Suppressor macrophage (primary cell): ENCODE measurements around the gene COL24A1.
A peak's percentile ranks its signal among the peaks of the same experiment; 100 is the strongest.
"Not testable (repeated sequence)": the region's sequence is repeated elsewhere in the genome, so short reads cannot be mapped to it uniquely, and the experiment has no call there.

Experiments
- DNase-seq, 4 experiments: peaks; one replicate each; pipeline ENCODE4 v3.0.0-alpha.2; 2020 to 2022

Gene COL24A1

DNA sequence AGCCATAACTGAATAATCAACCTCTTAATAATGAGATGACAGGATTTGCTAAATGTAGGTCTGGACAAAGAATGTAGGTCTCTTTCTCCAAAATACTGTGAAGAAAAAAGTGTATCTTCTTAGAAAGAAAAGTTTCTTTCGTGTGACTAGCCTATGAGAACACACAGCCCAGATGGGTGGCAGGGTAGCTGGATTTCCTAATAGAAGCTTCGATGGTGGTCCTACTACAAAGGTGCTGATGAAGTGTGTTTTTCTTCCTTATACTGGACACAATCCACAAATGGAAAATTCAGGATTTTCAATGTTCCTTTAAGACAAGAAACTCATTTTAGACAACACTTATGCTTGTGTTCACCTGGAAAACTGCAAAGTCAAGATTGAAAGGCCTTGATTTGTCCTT, 358.2 kb downstream of the COL24A1 start:
- no peak for DNase-seq

DNA sequence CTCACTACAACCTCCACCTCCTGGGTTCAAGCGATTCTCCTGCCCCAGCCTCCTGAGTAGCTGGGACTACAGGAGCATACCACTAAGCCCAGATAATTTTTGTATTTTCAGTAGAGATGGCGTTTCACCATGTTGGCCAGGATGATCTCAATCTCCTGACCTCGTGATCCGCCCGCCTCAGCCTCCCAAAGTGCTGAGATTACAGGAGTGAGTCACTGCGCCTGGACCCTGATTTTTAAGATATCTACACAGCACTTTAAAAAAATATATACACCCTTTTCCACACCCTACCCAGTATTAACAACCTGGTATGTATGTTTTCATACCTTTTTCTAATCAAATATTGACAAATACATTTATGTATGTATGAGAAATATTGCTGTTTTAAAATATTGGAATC, 379.6 kb downstream of the COL24A1 start:
- DNase-seq, result not testable (repeated sequence)

DNA sequence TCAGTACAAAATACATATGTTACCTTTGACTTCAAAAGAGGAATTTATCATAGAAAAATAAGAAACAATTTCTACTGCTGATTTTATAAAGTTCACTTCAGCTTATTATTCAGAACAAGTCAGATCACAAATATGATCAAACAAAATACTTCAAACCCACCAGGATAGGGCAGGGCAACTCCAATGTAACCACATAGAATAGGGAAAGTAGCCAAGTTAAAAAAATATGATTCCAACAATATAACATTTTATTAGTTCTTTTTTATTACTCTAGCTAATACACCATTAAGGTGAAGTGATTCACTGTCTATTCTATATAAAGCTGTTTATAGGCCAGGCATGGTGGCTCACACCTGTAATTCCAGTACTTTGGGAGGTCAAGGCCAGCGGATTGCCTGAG, 393.8 kb downstream of the COL24A1 start:
- no peak for DNase-seq

DNA sequence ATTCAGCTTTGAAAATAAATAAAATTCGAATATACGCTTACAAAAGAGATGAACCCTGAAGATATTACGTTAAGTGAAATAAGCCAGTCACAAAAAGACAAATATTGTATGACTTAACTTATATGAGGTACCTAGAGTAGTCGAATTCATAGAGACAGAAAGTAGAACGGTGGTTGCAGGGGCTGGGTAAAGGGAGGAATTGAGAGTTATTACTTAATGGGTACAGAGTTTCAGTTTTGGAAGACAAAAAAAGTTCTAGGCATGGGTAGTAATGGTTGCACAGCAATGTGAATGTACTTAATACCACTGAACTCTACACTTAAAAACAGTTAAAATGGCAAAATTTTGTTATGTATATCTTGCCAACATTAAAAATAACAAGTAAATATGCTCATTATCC, 399.7 kb downstream of the COL24A1 start:
- no peak for DNase-seq

DNA sequence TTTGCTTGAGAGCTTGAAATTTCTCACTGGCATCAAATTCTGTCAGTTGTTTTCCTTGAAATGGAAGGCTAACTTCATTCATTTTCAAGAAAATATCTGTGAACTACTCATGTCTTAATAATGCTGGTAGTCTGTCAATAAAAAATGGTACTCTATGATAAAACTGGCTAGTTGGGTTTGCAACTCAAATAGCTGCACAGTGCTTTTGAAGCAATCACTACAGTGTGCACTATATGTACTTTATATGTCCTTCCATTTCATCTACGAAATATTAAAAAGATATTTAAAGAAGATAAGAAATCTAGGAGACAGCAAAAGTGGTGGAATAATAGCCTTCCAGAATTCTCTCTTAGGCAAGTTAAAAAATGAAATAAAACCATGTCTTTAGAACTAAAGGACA, 408.5 kb downstream of the COL24A1 start:
- DNase-seq, result no peak

DNA sequence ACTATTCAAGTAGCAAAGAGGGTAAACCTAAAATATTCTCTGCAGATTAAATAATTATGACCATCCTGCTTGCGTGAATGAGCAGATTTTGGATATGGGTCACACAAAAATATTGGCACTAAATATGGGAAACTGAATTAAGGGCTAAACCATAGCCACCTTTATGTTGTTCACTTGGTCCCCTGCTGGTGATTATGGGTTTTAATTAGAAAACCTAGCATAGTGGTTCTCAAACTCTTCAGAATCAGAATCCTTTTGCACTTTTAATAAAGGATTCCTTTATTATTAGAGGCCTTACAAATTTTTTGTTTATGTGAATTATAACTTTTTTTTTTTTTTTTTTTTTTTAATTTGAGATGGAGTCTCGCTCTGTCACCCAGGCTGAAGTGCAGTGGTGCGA, 409.8 kb downstream of the COL24A1 start:
- DNase-seq, result no peak

DNA sequence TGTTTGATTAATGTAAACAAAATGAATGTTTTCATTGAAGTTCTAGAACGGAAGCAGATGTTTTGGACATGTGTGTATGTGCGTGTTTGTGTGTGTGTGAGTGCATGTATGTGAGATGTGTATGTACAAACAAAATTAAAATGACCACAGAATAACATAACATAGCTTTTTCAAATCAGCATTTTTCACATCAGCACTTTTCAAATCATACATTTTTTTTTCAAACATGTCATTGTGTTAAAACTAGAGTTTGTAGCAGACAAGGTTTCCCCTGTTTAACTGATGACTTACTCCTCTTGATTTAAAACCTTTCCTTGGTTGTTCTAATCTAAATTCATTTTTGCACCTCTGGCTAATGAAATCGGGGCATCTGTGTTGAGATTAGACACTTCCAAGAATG, 412.8 kb downstream of the COL24A1 start:
- no peak for DNase-seq

DNA sequence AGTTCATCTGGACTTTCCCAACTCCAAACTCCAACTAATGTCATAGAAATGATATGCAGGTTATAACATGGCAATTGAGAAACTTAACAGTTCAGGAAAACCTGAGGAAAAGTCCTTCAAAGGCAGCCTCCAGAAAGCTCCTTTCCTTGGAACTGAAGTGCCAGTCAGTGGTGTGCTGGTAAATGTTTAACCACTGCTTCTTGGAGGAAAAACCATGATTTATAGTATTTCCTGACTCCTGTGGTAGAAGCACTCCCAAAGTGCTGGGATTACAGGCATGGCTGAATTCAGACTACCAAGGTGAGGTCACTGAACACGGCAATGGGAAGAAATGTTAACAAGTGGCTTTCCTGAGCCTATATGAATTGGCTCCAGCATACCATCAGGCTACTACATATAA, 421.6 kb downstream of the COL24A1 start:
- DNase-seq, result no peak

DNA sequence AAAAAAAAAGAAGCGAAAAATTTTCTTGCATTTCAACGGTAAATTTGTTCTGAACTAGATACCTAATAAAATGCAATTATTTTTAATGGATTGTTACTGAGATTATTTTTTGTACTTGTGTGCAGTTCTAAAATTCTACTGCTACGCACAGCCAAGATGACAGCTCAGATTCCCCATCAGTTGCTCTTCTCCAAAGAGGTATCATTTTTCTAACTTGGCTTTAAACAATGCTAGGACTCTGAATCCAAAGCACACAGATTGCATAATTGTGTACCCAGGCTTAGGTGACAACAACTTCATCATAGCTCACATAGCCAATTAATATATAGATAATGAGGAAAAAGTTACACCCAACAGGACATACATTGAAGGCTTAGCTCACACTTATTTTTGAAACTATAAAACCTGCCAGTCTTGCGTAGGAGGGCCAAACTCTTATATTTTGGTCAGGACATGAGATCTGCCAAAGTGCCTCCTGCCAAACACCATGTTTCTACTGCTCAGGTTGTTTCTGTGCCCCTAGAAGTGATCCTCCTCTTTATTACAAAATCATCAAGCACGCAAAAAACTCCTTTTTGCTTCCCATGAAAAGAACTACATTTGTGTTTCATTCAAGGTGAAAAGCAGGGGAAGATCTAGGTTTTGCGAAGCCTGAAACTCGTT, 437.8 kb downstream of the COL24A1 start:
- DNase-seq, result no peak

DNA sequence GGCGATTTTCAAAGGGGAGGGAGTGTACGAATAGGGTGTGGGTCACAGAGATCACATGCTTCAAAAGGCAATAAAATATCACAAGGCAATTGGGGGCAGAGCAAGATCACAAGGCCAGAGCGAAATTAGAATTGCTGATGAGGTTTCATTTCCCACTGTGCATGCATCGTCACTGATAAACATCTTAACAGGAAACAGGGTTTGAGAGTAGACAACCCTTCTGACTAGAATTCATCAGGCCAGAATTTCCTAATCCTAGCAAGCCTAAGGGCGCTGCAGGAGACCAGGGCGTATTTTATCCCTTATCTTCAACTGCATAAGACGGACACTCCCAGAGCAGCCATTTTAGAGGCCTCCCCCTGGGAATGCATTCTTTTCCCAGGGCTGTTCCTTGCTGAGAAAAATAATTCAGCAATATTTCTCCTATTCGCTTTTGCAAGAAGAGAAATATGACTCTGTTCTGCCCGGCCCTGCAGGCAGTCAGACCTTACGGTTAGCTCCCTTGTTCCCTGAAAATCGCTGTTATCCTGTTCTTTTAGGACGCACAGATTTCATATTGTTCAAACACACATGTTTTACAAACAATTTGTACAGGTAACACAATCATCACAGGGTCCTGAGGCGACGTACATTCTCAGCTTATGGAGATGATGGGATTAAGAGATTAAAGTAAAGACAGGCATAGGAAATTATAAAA, 442.0 kb downstream of the COL24A1 start:
- DNase-seq, result peak in 1 of 4 experiments; percentile 4

DNA sequence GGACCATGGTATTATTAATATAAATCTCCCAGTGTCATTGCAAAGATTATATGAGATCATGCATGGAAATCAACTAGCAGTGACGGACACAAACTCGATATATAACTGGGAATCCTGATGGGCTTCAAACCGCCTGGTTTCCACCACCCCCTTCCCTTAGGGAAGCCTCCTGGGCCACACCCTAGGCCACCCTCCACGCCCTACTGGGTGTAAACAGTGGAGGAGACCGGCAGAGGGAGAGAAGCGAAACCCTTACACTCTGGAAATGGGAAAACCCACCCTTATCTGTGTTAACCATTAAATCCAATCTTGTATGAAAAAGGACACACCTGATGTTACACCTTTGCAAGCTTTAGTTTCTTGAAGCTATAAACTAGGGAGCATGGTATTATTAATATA, 447.7 kb downstream of the COL24A1 start:
- peak in 1 of 4 experiments; percentile 5 for DNase-seq

DNA sequence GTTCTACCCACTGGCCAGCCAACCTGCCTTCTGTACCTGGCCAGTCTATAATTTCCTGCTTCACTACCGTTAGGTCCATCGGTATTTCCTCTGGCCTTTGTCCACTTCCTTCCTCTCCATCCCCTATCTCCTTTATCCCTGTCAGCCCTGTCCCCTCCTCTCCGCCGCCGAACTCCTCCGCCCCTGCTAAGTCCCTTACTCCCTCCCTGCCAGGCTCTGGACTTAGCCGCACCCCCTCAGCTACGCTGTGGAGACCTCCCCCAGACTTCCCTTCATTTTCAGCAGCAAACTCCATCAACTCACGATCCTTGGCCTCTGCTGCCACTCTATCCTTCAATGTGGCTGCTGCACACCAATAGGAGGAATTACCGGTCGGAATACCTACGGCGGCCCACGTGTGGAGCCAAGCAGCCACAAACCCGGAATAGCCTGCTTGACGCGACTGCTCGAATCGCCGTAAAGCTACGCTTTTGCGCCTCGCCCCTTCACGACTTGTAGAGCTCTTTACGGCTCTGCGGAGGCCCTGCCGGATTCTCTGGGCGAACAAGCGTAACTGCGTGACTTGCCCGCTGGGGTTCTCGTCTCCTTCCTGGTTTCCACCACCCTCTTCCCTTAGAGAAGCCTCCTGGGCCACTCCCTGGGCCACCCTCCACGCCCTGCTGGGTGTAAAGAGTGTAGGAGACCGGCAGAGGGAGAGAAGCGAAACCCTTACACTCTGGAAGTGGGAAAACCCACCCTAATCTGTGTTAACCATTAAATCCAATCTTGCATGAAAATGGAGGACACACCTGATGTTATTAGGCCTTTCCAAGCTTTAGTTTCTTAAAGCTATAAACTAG, 448.4 kb downstream of the COL24A1 start, which contains the start of gene ZNHIT6:
Gene ZNHIT6, minus strand, starts transcription at position 444 of the 839 bp plus-strand sequence. Its CDS starts 149 bp downstream, at position 295.
- peak; percentile 90 to 96 (median 95) for DNase-seq

DNA sequence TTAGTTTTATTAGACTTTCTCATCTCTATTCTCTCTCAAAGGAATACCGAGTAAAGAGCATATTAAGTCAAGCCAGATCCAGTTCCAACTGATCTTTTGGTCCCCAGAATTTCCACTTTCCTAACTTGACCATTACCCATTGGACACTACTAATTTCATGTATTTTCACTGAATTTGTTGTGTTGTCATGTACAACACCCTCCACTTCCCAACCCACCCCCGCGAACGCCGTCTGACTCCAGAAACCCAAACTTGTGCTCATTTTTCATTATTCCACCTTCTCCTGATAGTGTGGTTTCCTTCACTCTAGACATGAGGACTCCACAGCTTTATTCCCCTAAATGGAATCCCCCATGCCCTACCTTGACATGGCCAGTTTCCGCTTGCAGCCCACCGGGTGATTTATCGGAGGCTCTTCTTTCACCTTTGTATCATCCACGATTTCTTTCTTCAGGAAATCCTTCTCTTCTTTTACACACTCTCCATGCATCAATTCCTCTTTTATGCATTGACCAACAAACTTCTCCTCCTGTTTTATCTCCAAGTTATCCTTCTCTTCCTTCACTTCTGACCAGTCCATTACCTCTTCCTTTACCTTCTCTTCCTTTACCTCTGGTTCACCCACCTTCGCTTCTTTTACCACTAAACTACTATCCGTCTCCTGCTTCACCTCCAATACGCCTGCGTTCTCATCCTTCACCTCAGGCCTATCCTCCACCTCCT, 449.1 kb downstream of the COL24A1 start:
- peak in 3 of 4 experiments; percentile 1 to 19 (median 15) for DNase-seq

DNA sequence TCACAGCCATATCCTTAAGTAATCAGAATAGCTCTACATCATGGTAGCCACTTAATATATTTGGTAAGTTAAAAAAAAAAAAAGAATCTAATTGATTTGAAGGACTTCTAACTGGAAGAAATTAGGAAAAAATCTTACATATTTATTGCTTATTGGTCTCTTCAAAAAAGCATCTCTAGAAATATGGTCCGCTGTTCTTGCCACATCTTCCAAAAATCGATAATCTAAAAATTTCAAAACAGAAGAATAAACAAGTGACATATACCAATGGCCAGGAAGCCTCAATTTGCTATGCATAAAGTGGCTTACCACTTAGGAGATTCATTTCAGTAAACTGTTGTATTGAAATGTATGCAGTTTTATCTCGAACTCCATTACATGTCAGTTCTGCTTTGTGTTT, 450.6 kb downstream of the COL24A1 start:
- DNase-seq, result no peak

DNA sequence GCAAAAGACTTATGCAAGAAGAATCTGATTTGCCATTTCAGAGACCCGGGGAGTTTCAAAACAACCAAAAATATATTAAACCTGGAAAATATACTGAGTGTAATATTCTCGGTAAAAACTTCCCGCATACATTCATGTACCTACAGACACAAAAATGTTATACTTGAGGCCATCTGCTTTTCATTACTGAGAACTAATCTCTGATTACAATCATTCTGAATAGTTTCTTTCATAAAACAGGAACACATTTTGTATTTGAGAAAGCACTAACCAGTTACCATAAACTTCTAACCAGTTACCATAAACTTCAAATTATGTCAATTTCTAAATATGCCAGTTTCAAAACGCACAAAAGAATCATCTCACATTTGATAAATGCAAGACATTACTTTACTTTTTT, 456.1 kb downstream of the COL24A1 start:
- DNase-seq, result no peak

DNA sequence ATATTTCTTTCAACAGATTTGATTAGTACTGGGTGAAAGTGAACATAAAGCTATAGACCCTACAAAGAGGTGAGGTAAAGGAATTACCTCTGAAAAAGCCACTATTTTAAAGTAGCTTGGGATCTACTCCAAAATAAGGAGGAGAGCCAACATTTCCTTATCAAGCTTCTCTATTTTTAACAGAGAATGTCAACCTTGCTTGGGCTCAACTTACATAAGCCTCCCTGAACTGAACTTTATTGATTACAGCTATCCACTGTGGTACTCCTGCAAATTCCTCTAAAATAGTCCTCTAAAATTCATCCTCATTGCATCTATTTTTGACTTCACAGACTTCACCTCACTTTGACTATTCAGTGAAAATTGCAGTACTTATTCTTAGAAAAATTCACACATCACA, 458.7 kb downstream of the COL24A1 start:
- no peak for DNase-seq

DNA sequence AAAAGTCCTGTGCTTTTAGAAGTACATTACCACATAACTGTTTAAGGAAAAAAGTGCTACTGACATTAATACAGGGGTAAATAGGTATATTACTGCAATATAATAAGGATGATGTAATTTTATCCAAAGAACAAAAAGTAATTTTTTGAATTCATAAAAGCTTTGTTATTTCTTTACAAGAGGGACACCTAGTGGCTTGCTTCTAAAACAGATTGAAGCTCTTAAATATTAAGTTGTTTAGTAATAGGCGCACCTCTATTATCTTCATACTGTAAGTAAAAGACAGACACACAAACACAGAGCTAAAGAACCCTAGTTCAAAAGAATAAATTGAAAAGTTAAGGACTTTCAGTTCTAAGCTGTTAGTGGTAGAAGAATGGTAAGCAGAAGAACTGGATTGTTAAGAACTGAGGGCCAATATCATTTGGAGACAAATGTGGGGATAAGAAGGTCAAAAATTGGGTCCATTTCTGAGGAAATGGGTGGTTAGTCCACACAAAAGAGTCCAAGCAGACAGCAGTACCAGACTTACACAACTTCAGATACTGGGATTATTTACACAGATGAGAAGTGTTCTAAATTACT, 463.8 kb downstream of the COL24A1 start:
- DNase-seq, result peak in 2 of 4 experiments; percentile 10 to 11

DNA sequence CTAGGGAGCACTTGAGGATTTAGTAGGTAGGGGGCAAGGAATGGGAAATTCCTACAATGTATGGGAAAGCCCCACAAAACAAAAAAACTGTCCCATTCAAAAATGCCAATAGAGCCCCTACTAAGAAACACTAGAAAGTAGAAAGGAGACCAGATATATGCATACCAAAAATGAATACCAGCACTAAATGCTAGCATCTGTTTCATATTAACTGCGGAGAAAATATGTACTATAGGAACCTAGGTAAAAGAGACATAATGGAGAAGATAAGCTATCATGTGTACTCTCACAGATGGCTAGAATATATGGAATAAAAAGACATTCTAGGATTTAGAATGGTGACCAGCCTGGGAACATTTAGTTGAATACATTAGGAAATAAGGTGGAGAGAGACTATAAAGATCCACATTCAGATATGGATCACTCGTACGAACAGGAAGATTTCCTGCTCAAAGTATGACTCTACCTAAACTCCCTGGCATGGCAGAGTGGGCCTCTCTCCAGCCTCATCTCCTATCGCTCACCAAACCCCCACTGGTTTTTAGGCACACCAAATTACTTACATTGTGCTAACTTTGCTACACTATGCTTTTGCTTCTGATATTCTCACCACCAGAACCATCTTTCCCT, 466.7 kb downstream of the COL24A1 start:
- no peak for DNase-seq

DNA sequence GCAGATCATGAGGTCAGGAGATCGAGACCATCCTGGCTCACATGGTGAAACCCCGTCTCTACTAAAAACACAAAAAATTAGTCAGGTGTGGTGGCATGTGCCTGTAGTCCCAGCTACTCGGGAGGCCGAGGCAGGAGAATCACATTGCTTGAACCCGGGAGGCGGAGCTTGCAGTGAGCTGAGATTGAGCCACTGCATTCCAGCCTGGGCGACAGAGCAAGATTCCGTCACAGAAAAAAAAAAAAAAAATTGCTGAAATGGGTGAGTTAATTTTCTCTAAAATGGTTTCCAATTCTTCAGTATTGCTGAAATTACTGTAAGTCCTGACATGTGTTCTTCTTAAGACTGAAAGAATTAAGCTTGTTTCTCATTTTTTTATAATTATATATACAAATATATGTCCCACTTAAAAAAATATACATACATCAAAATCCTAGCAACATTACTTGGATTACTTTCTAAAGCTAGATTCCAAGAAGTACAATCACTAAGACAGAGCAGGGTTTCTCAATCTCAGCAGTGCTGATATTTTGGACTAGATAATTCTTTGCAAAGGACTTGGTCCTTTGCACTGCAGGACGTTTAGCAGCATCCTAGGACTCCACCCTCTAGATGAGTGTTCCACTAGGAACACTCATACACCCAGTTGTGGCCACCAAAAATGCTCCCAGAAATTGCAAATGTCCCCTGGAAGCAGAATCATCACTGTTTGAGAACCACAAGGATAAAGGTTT, 473.1 kb downstream of the COL24A1 start:
- no peak for DNase-seq

DNA sequence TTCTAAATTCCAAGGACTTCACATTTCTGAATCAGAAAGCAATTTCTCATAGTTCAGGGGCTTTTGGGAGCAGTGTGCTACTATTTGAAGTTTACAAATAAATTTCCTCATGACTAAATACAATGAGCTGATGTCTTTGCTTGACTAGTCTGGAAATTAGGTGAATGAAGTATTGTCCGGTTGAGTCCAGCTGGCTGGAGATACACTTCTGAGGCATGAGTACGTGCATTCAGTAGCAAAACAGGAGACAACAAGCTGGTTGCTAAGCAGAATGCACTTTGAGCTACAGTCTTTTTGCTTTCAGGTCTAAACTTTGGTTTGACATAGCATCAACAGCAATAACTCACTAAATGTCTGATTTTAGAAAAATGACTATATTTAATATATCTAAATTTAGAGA, 475.5 kb downstream of the COL24A1 start:
- no peak for DNase-seq
